Hypothalamus (tissue), 51 donors: ENCODE measurements around the gene RPS21.

Experiments used
- DNase-seq, 51 donors: peaks; one replicate each; lab custom pipeline; 2025; lab: John Stamatoyannopoulos, UW

The RPS21 gene

DNA sequence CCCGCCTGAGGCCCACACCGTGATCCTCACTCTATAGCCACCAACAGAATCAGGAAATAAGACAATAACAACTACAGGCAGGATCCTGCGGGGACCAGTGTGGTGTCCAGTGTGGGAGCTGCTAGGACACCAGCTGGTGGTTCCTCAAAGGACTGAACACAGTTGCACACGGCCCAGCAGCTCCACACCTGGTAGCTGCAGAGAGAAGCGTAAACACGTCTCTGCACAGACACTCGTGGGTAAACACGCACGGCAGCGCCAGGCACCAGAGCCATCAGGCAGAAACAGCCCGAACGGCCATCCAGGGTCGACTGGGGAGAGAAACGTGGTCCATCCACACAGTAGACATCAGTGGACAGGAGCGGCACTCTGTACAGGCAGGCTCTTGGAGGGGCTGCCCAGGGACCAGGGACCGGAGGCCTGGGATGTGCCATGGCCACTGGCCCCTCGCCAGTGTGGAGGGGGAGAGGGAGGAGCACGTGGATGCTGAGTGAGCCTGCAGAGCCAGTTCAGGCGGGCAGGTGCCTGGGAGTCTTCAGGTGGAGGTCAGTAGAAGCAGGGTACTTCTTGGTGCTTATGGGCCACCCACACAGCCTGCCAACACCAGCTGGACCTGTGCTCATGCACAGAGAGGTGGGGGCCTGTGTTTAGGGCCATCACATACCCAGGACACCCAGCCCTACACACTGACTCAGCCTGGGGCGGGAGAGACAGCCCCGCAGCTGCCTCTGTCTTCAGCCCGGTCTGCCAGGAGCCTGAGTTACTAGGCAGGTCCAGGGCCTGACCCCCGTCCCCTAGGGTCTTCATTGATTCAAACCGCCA lies 12.4 kb upstream of the RPS21 start:
- DNase-seq: no peak

DNA sequence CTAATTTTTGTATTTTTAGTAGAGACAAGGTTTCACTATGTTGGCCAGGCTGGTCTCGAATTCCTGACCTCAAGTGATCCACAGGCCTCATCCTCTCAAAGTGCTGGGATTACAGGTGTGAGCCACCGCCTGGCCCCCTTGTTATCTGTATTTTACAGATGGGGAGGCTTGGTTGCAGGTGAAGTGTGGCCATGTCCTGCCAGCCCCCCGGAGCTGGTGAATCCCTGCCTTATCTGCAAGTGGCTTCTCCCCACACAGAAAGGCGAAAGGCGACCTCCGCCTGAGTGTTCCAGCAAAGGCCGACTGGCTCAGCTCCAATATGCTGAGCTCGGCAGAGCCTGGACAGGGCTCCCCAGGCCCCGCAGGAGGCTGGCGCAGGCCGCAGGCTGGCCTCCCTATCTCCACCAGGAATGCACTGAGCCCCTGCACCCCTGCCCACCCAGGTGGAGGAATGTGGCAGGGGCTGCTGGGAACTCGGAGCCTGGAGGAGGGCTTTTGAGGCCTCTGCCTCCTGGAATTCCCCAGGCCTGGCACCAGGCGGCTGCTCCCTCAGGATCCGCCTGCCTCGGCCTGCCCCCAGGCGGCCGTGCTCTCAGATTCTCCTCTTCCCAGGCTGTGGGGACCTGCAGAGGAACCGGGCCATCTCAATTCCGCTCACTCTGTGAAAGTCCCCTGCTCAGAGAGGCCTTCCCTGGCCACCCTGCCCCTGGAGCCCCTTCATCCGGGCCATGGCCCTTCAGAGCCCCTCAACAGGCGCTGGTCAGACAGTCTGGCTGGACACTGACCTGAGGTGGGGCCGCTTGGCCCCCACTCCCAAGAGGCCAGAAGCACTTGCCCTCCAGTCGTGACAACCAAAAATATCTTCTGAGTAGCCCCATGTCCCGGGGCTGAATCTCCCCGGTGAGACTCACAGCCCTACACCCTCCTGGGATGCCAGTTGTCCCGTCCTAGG lies 10.5 kb upstream of the RPS21 start:
- DNase-seq: peak in 6 of 51 donors; percentile 28 to 54 (median 33)

DNA sequence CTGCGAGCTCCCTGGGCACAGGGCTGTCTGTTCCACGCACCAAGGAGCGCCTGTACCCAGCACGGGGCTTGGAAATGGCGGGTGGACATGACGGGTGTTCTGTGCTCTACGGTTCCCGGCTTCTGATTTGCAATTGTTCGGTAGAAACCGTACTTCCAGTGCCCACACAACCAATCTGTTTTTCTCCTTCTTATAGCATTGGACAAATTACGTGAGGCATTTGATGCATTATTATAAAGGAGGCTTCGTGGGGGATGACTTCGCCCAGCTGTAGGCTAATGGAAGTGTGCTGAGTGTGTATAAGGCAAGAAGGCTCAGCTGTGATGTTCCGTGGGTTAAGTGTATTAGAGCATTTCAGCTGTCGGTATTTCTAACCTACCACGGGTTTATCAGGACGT lies 9.8 kb upstream of the RPS21 start:
- peak in 1 of 51 donors; percentile 35 for DNase-seq

DNA sequence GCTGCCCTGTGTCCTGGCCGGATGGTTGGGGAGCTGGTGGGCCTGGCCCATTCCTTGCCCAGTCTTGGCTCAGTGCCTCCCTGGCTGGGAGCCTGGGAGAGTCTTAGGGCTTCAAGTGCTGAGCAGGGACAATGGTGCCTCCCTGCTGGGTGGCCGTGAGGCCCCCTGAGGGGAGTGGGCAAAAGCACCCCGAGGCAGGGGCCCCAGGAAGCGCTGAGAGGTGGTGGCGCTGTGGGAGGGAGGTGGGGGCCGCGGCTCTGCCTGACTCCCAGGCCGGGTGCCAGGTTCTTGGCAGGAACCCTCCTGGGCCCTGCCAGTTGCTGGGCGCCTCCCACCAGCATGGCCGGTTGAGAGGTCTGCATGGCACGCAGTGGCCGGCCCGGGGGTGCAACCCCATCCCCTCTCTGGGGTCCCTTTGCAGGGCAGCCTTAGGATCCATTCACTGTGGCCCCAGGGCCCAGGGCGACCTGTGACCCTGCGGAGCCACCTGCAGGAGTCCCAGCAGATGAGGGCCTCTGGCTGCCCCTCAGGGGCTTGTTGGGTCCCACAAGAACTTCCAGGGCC lies 9.2 kb upstream of the RPS21 start:
- DNase-seq: peak in 31 of 51 donors; percentile 22 to 78 (median 60)

DNA sequence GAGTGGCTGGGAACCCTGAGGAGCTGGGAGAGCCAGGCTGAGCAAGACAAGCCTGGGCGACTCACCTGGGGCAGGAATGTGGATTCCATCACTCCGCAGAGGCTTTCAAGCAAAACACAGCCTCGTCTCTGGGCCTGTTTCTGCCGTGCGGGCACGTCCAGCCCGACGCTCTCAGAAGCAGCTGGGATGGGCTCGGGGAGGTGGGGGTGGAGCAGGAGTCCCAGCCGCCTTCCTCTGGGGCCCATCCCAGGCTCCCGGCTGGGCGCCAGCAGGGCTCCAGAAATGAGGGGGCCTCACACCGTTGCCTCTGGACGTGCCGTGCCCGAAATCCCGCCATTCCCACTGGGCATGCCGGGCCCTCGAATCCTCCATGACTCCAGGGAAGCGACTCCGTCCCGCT lies 8.7 kb upstream of the RPS21 start:
- no peak for DNase-seq

DNA sequence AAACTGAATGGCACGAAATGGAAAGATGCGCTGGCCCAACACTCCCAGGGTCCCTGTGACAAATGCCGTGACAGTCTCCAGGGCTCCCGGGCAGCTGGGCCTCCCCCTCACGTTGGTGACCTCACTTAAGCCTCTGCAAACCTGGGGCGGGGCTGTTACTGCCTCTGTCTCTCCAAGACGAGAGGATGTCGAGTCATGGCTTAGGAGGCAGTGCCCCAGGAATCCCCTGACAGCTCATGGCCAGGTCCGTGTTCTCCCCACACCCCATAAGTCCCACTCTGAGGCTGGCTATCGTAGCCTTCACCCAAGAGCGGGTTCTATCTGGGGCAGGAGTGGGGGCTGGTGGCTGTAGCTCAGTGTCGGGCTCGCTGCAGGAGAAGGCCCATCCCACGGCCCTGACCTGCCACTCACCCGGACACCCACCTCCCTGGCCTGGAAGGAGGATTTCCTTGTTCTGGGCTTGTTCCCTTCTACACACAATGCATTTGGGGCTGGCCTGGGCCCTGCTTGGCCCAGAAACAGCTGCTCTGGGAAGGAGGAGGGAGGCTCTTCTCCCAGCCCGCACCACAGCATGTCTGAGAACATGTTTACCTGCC lies 5.6 kb upstream of the RPS21 start:
- DNase-seq: no peak

DNA sequence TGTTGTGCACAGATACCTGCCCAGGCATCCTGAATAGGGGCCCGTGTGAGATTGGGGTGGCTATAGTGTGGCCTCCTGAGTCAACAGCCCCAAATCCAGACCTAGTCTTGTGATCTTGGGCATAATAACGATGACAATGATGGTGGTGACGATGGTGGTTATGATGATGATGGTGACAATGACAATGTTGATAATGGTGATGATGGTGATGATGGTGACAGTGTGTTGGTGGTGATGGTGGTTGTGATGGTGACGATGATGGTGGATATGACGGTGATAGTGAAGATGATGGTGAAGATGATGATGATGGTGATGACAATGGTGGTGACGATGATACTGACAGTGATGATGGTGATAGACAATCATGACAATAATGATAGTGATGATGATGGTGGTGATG lies 5.1 kb upstream of the RPS21 start:
- DNase-seq: no peak

DNA sequence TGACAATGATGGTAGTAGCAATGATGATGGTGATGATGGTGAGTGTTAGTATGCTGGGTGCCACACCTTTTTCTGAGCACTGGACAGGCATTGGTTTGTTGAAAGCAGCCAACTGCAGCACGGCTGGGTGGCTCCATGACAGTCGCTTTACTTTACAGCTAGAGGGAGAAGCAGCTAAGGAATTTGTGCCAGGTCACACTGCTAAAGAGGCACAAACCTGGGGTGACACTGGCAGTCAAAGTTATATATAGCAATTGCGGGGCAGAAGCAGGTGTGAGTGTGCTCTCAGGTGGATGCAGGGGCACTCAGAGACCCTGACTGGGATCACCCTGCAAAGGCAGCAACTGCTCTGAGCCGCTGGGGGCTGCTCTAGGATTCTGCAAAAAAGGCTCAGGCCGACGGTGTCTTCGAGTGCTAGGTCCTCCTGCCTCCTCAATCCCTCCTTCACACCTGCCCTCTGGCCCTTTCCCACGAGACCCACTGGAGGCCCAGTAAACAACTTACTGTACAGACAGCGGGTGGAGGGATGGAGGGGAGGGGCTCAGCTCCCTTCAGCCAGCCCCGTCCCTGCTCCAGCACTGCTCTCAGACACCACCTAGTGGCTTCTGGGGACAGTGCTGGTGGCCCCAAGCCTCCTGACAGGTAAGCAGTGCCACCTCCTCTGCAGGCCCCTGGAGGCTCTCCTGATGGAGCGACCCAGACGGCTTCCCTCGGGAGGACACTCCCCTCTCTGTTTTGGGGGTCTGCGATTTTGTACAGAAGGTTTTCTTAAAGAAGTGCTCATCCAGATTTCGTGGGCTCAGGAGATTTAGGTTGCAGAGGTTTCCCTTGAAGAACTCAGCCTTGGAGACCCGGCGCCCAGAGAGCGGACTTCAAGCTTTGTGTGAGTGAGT lies 4.4 kb upstream of the RPS21 start:
- DNase-seq: peak in 41 of 51 donors; percentile 19 to 79 (median 50)

DNA sequence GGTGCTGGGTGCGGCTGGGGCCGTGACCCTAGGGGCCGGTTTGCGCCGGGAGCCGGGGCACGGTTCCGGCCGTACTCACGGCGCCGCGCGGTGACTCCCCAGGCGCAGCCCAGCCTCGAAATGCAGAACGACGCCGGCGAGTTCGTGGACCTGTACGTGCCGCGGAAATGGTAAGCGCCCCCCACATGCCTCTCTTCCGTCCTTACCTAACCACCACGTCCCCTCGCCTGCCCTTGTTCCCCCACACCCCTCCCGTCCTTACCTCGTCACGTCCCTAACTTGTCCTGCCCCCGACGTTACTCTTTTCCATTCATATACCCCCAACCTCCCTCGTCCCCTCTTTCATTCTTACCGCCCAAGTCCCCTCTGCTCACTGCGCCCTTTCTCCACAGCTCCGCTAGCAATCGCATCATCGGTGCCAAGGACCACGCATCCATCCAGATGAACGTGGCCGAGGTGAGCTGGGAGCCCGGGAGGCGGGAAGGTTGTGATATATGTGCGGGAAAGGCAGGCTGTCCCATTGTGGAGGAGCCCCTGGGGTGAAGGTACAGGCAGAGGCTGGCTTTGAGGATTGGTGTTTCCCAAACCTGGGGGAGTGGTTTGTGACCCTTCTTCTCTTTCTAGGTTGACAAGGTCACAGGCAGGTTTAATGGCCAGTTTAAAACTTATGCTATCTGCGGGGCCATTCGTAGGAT lies 463 bp downstream of the RPS21 start:
- DNase-seq: peak in 1 of 51 donors; percentile 51

DNA sequence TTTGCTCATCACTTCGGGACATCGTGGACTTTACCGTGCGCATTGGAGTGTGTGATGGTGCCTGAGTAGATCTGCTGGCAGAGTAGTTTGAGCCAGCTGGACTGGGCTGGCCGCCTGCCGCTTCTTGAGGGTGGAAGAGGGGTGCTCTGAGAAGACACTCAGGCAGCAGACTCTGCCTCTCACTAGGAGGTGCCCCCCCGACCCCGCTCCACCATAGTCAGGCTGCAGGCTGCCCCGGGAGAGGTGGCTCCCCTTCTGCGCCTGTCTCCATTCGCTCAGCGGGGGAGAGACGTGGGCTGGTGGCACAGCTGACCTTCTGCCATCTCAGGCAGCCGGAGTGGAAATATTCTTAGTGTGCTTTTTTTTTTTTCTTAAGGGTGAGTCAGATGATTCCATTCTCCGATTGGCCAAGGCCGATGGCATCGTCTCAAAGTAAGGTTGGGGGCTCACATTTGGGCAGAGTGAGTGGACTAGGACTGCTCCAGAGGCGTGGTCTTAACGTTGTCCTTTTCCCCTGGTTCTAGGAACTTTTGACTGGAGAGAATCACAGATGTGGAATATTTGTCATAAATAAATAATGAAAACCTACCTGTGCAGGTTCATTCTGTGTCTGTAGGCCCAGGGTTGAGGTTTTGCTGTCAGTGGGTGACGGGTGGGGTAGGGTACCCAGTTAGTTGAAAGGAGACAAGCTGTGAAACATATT lies 1.2 kb downstream of the RPS21 start:
- no peak for DNase-seq

DNA sequence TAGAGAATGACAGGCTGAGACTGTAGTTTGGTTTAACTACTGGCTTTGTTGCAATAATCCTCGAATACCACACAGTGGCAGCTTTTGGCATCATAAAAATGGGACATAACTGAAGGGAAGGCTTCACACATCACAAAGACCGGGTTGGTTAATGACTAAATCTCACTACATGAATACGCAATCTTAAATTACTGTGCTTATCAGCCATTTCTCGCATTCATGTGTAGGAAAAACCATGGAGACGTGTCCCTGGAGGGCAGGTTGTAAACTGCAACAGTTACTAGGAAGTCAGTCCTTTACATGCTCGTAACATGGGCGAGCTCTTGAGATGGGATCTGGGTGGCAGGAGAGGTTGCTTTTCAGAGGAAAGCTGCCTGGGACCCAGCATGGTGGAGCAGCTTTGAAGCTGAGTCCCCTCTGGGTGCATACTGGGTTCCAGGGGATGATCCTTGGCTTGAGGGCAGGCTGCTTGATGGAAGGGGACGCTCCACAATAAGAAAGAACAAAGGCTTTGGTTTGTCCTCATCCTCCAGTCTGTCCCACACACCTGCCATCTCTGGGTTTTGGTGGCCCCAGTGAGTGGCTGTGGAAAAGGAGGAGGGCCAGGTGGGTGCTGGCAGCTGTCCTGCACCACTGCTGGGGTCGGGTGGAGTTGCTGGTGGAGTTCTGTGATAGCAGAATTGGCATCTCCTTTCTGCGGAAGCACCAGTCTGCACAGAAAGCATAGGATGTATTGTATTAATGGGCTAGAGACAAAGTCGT lies 2.1 kb downstream of the RPS21 start:
- DNase-seq: no peak

DNA sequence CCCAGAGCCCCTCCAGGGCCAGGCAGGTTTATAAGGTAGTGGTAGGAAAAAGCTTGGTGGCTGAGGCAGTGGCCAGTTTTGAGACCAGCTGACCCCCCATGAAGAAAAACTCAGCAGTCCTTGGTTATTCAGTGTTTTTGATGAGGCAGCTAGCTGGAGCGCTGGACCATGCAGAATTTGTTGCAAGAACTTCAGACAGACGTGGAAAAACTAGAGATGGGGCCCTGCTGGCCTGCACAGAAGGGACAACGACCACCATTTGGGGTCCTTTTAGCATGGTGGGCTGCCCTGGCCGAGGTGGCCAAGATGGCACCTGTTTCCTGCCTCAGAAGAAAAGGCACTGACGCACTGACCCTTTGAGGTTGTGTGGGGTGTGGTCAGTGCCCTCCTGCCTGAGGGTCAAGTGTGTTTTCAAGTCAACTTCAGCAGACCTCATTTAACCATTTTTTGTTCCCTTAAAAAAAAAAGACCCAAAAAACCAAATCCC lies 2.7 kb downstream of the RPS21 start:
- no peak for DNase-seq

DNA sequence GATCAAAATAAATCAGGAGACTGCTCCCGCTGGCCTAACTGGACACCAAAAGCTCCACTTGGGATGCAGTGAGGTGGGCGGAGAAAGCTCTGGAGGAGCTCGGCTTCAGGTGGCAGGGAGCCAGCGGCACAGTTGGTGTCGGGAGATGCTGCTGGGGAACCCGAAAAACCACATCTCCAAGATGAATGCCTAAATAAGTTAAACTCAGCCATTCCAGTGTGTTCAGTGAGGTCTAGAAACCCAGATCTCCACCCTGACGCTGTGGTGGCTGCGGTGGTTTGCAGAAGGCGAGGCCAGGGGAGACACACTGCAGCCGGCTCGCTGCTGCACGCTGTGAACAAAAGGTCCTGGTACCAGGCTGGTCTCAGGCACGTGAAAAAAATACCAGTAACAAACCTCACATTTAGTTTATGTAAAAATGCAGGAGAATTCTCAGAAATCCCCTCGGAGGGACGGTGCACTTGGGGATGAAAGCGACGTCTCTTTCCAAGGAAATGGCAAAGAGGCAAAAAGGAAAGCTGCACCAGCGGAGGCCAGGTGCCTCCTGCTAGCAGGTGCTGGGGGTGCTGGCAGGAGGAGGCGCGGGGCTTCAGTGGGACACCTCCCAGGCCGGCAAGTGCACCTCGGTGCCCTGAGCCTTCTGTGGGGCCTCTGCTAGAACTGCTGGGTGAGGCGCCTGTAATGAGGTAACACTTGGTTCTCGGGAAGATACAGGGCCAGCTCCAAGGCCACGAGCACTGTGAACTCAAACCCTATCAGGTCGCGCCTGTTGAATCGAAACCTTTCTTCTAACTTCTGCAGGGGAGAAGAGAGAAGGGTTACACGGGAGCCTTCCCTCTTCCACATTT lies 3.6 kb downstream of the RPS21 start:
- DNase-seq: peak in 1 of 51 donors; percentile 29

DNA sequence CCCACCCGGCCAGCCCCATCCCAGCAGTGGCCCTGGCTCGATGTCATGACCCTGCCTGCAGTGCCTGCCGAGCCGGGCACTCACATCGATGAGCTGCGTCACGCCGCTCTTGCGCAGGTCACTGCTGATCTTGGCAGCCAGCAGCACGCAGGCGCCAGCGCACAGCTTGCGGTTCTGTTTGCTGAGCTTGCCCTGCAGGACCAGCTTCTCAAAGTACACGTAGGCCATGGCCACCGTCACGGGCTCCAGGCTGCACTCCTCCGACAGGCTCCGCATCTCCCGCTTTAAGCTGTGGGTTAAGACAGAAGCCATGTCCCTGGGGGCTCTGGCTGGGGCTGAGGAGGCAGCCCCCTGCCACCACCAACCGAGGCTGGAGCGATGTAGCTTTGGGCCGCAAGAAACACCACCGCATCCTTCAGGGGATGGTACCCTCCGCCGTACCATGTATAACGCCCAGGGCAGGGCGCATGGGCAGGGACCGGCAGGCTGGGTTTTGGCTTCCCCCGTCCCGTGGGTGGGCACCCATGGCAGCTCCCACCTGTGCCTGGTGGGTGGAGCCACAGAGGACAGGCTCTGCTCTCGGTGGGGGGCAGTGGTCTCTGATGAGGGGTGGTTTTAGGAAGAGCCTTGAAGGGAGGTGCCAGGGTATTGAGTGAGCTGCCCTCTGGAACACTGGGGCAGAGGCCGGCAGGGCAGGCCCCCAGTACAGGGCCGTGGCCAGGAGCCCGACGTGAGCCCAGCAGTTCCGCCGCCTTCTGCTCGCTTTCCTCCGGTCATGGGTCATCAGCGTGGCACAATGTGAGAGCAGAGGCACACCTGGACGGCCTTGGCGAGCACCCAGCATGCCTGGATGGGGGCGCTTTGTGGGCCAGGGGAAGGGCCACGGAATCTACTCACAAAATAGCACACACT lies 4.5 kb downstream of the RPS21 start:
- DNase-seq: no peak

DNA sequence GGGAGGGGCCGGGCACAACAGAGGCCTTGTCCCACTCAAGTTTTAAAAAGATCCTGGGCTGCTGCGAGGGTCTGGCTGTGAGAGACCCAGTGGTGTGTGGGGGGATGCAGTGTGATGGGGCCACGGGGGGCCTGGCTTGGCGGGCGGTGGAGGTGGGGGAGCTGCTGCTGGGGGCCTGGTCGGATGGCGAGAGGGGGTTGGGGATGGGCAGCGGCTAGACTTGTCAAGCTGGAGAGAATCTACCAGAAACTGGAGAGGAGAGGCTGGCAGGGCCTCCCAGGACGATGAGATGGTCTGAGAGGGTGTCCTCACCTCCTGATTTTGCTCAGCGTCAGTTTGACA lies 5.1 kb downstream of the RPS21 start:
- no peak for DNase-seq
